IMR-90 (cell line): Measurements from ENCODE around the gene RPL10A. TPM values are rescaled to one million over a fixed set of nuclear protein-coding genes. Genes with fewer than 3 reads are reported as not detected.

Experiments
- ATAC-seq: fragments of 200-7000 bp; cut with Tn5 transposase; 2 replicates; pipeline ENCODE4 v1.9.1; 2020; ENCODE audit warnings: low read depth, mild to moderate bottlenecking, moderate library complexity
- BruUV-seq: library from RNA; stranded (reverse); fragments of 400-500 nt; replicated peaks from 2 replicates; lab custom pipeline; 2021; lab: Mats Ljungman, UMichigan
- CTCF ChIA-PET: fragments of 300-600 bp; formaldehyde crosslinking; extraction: SDS; loops from one replicate; lab custom pipeline; 2021; ENCODE audit warnings: antibody characterized with exemption; lab: Yijun Ruan, JAX
- POLR2A ChIA-PET: fragments of 300-600 bp; sonication (Branson Sonifier 250); formaldehyde crosslinking; loops from one replicate; lab custom pipeline; 2022; ENCODE audit warnings: antibody characterized with exemption; ENCODE audit not compliant: unreplicated experiment; lab: Charles Lee
- DNase-seq: peaks from one replicate; pipeline ENCODE4 v3.0.0; 2013
- H2AFZ ChIP-seq: replicated peaks from 2 replicates; pipeline ENCODE3; 2013; ENCODE audit warnings: low read length, mild to moderate bottlenecking; ENCODE audit not compliant: poor library complexity
- H2AK5ac ChIP-seq: 2 replicates; pipeline ENCODE4 v1.6.1; 2013; ENCODE audit warnings: low read depth, low read length, inconsistent platforms
- H2AK9ac ChIP-seq: replicated peaks from 2 replicates; pipeline ENCODE3; 2013; ENCODE audit warnings: mild to moderate bottlenecking, low read depth, low read length, moderate library complexity; ENCODE audit not compliant: poor library complexity
- H2BK120ac ChIP-seq: 2 replicates; pipeline ENCODE4 v1.6.1; 2013; ENCODE audit warnings: low read depth, low read length, inconsistent platforms
- H2BK15ac ChIP-seq: 3 replicates; pipeline ENCODE4 v1.6.1; 2013; ENCODE audit warnings: low read depth, low read length, inconsistent platforms
- H2BK20ac ChIP-seq: 2 replicates; pipeline ENCODE4 v1.6.1; 2013; ENCODE audit warnings: low read depth, mild to moderate bottlenecking, inconsistent platforms, low read length, moderate library complexity
- H2BK5ac ChIP-seq: 2 replicates; pipeline ENCODE4 v1.6.1; 2013; ENCODE audit warnings: mild to moderate bottlenecking, low read depth, low read length, inconsistent platforms; ENCODE audit not compliant: poor library complexity, severe bottlenecking
- H3K14ac ChIP-seq: replicated peaks from 2 replicates; pipeline ENCODE4 v1.6.1; 2013; ENCODE audit warnings: low read depth, low read length, inconsistent platforms
- H3K18ac ChIP-seq: 2 replicates; pipeline ENCODE4 v1.6.1; 2013; ENCODE audit warnings: low read depth, low read length, control low read depth
- H3K23ac ChIP-seq: 2 replicates; pipeline ENCODE4 v1.6.1; 2013; ENCODE audit warnings: low read depth, low read length, inconsistent platforms
- H3K27ac ChIP-seq: 2 replicates; pipeline ENCODE4 v1.5.1; 2013; ENCODE audit warnings: mild to moderate bottlenecking, control low read depth, low read length; ENCODE audit not compliant: insufficient read depth
- H3K27me3 ChIP-seq: 2 replicates; pipeline ENCODE4 v1.6.1; 2013; ENCODE audit warnings: low read length; ENCODE audit not compliant: control insufficient read depth, insufficient read depth
- H3K36me3 ChIP-seq: 2 replicates; pipeline ENCODE4 v1.6.1; 2013; ENCODE audit warnings: low read length, mixed read lengths; ENCODE audit not compliant: control insufficient read depth, insufficient read depth
- H3K4ac ChIP-seq: 2 replicates; pipeline ENCODE4 v1.6.1; 2013; ENCODE audit warnings: low read depth, low read length, inconsistent platforms
- H3K4me1 ChIP-seq: 2 replicates; pipeline ENCODE4 v1.6.1; 2013; ENCODE audit warnings: low read length, mixed read lengths; ENCODE audit not compliant: control insufficient read depth, insufficient read depth
- H3K4me2 ChIP-seq: 2 replicates; pipeline ENCODE4 v1.6.1; 2013; ENCODE audit warnings: low read depth, mild to moderate bottlenecking, control low read depth, low read length, moderate library complexity
- H3K4me3 ChIP-seq: 2 replicates; pipeline ENCODE4 v1.5.1; 2013; ENCODE audit warnings: low read depth, mild to moderate bottlenecking, control low read depth, low read length, moderate library complexity; ENCODE audit not compliant: insufficient read depth
- H3K56ac ChIP-seq: 2 replicates; pipeline ENCODE4 v1.6.1; 2013; ENCODE audit warnings: low read length, inconsistent platforms; ENCODE audit not compliant: insufficient read depth; ENCODE audit errors: extremely low read depth
- H3K79me1 ChIP-seq, 2 experiments: 2 replicates each; pipeline ENCODE4 v1.6.1; 2013; ENCODE audit warnings: low read length in 2 of 2, inconsistent platforms in 1 of 2, low read depth in 1 of 2
- H3K9ac ChIP-seq: 2 replicates; pipeline ENCODE4 v1.6.1; 2013; ENCODE audit warnings: low read depth, low read length, control low read depth
- H3K9me1 ChIP-seq: 2 replicates; pipeline ENCODE4 v1.6.1; 2013; ENCODE audit warnings: low read length, inconsistent platforms; ENCODE audit not compliant: insufficient read depth
- H3K9me3 ChIP-seq: 2 replicates; pipeline ENCODE4 v1.6.1; 2013; ENCODE audit warnings: low read length; ENCODE audit not compliant: control insufficient read depth, insufficient read depth
- H4K20me1 ChIP-seq: 2 replicates; pipeline ENCODE4 v1.6.1; 2013; ENCODE audit warnings: low read length, inconsistent platforms; ENCODE audit not compliant: insufficient read depth
- H4K5ac ChIP-seq: 2 replicates; pipeline ENCODE4 v1.6.1; 2013; ENCODE audit warnings: mild to moderate bottlenecking, low read depth, low read length, control low read depth
- H4K8ac ChIP-seq, 2 experiments: 2 replicates each; pipeline ENCODE4 v1.6.1; 2013; ENCODE audit warnings: low read depth in 2 of 2, low read length in 2 of 2, control low read depth in 1 of 2, inconsistent platforms in 1 of 2
- H4K91ac ChIP-seq: 2 replicates; pipeline ENCODE4 v1.6.1; 2013; ENCODE audit warnings: low read depth, low read length, inconsistent platforms; ENCODE audit not compliant: insufficient read depth
- BHLHE40 ChIP-seq: fragments of 150-350 bp; IDR thresholded peaks from 2 replicates; pipeline ENCODE4 v1.6.1; 2016; ENCODE audit warnings: mild to moderate bottlenecking, low read depth, low read length
- CEBPB ChIP-seq: IDR thresholded peaks from 2 replicates; pipeline ENCODE4 v1.6.1; 2012; ENCODE audit warnings: low read depth, low read length, improper control_type of control experiment
- CHD1 ChIP-seq: IDR thresholded peaks from 2 replicates; pipeline ENCODE4 v1.6.1; 2012; ENCODE audit warnings: low read depth, low read length, improper control_type of control experiment
- CTCF ChIP-seq: conservative IDR thresholded peaks from 2 replicates; pipeline ENCODE4 v1.5.1; 2012; ENCODE audit warnings: mild to moderate bottlenecking, low read depth, low read length, improper control_type of control experiment
- ELK1 ChIP-seq: fragments of 150-350 bp; IDR thresholded peaks from 2 replicates; pipeline ENCODE4 v1.6.1; 2016; ENCODE audit warnings: low read depth, mild to moderate bottlenecking, low read length, moderate library complexity, borderline replicate concordance
- FOS ChIP-seq: fragments of 150-350 bp; IDR thresholded peaks from 2 replicates; pipeline ENCODE4 v1.6.1; 2016; ENCODE audit warnings: low read depth, low read length
- MAZ ChIP-seq: IDR thresholded peaks from 2 replicates; pipeline ENCODE4 v1.6.1; 2012; ENCODE audit warnings: low read depth, mild to moderate bottlenecking, low read length, improper control_type of control experiment, moderate library complexity, borderline replicate concordance
- NFE2L2 ChIP-seq: fragments of 150-350 bp; IDR thresholded peaks from 2 replicates; pipeline ENCODE4 v1.6.1; 2016; ENCODE audit warnings: low read depth, mild to moderate bottlenecking, low read length
- POLR2A ChIP-seq: IDR thresholded peaks from 2 replicates; pipeline ENCODE4 v1.6.1; 2012; ENCODE audit warnings: mild to moderate bottlenecking, low read depth, low read length
- RAD21 ChIP-seq: IDR thresholded peaks from 2 replicates; pipeline ENCODE4 v1.6.1; 2012; ENCODE audit warnings: low read length, improper control_type of control experiment
- RCOR1 ChIP-seq: IDR thresholded peaks from 2 replicates; pipeline ENCODE4 v1.6.1; 2012; ENCODE audit warnings: mild to moderate bottlenecking, low read length, improper control_type of control experiment; ENCODE audit not compliant: insufficient replicate concordance
- RFX5 ChIP-seq: IDR thresholded peaks from 2 replicates; pipeline ENCODE4 v1.8.0; 2012; ENCODE audit warnings: low read depth, mild to moderate bottlenecking, low read length, moderate library complexity
- SMC3 ChIP-seq: fragments of 150-350 bp; IDR thresholded peaks from 2 replicates; pipeline ENCODE4 v1.6.1; 2016; ENCODE audit warnings: low read depth, mild to moderate bottlenecking, antibody characterized with exemption, low read length, moderate library complexity
- WGBS, 2 experiments: methylation state at CpG; one replicate each; pipeline versions ENCODE4 v1.1.5 to v1.1.7; 2013; ENCODE audit warnings: missing lambda C conversion rate in 2 of 2; ENCODE audit not compliant: insufficient read length in 1 of 2; ENCODE audit errors: extremely low coverage in 2 of 2; 5-methylcytosine and 5-hydroxymethylcytosine counted together
- dilution Hi-C: fragments of 300-500 bp; cut with HindIII; formaldehyde crosslinking; loops from one replicate; pipeline ENCODE4 v1.14.3; 2018; ENCODE audit warnings: low sequenced_read_pairs; ENCODE audit not compliant: unreplicated experiment
- in situ Hi-C: fragments of 300-500 bp; cut with MboI; formaldehyde crosslinking; loops from 3 replicates; pipeline ENCODE4 v1.14.3; 2019; ENCODE audit warnings: low sequenced_read_pairs, inconsistent platforms, mixed read lengths
- intact Hi-C: fragments of 100-400 bp; cut with micrococcal nuclease; formaldehyde crosslinking; loops from 2 replicates; pipeline ENCODE4 v1.10.0; 2022
- polyA plus RNA-seq, 3 experiments: library from polyadenylated mRNA; depleted of rRNA; stranded (reverse); fragments of >200 nt; gene quantifications; 2 replicates each; pipeline ENCODE4 v1.2.3, GENCODE V29; 2012; ENCODE audit warnings: low replicate concordance in 1 of 3
- total RNA-seq: library from RNA; depleted of rRNA; stranded (reverse); fragments of >200 nt; gene quantifications from 2 replicates; pipeline ENCODE4 v1.2.3, GENCODE V29; 2012

The RPL10A gene
- total and polyA plus RNA-seq, 2 of the 4 experiments (the other 2 are of a cell fraction), result 2,310 to 3,153 TPM

- Histone ChIP-seq H3K56ac (no peak overlapping the region), H2BK15ac (no peak overlapping the region), H3K4me1 (no peaks in the 10 kb centered on the region), H2AFZ (peak overlapping the region; percentile 58), H3K23ac (no peak overlapping the region), H4K20me1 (no peaks in the 10 kb centered on the region), H3K9me1 (no peaks in the 10 kb centered on the region), H2BK20ac (no peak overlapping the region), H2AK9ac (peak overlapping the region; percentile 72), H4K91ac (peak overlapping the region; percentile 71; the same call in 1 of the 2 replicates), H2BK5ac (peak overlapping the region; percentile 10), H3K9me3 (no peaks in the 10 kb centered on the region), H2BK120ac (peak overlapping the region; percentile 34; the same call in 1 of the 2 replicates), H4K5ac (no peak overlapping the region), H4K8ac (no peak overlapping the region), H3K14ac (no peak overlapping the region; the same call in 1 of the 2 replicates), H3K9ac (no peak overlapping the region), H3K27me3 (no peaks in the 10 kb centered on the region), H3K36me3 (no peaks in the 10 kb centered on the region), H3K4ac (no peak overlapping the region; the same call in 1 of the 2 replicates), H3K4me3 (no peak overlapping the region), H3K27ac (no peak overlapping the region), H3K4me2 (no peak overlapping the region), H2AK5ac (peak overlapping the region; percentile 37), H3K79me1 (no peaks in the 10 kb centered on the region), H3K18ac (no peak overlapping the region)
- no peak for DNase-seq
- TF ChIP-seq RCOR1, result no peak
- TF ChIP-seq MAZ, result no peak
- TF ChIP-seq SMC3, result no peak
- TF ChIP-seq CEBPB, result no peak
- TF ChIP-seq RAD21, result no peak
- no peak for TF ChIP-seq CHD1
- TF ChIP-seq FOS, result no peak
- TF ChIP-seq RFX5, result no peak
- no peak for TF ChIP-seq CTCF
- no peak for TF ChIP-seq ELK1
- TF ChIP-seq BHLHE40, result no peak
- no peak for TF ChIP-seq NFE2L2
- TF ChIP-seq POLR2A, result no peak
- in situ Hi-C loops, result no loop called here
- intact Hi-C loops, result no loop called here
- no peak for ATAC-seq
- dilution Hi-C loops, result no loop called here
- WGBS, 2 experiments, result no CpG with 5 or more reads among the region's 9 CpGs
- ChIA-PET POLR2A (no interaction called here), CTCF (interaction anchor here (1.2 kb wide), 1 partner anchor 24 kb away, joined by 4 read pairs; no protein-coding TSS in a partner anchor)
- BruUV-seq, result no TSS peak
Observed at GRCh38 chr6:35443341-35444030, 24.7 kb upstream of the RPL10A start.
